H1 (cell line): Measurements from ENCODE around the gene CNKSR2. TPM values are rescaled to one million over a fixed set of nuclear protein-coding genes. Genes with fewer than 3 reads are reported as not detected.

ENCODE experiments used
- CTCF ChIA-PET: fragments of 300-600 bp; sonication (Branson Sonifier 250); formaldehyde crosslinking; loops from one replicate; lab custom pipeline; 2021; ENCODE audit not compliant: partially characterized antibody; lab: Charles Lee
- POLR2A ChIA-PET: fragments of 300-600 bp; sonication (Branson Sonifier 250); formaldehyde crosslinking; loops from one replicate; lab custom pipeline; 2021; ENCODE audit warnings: inconsistent platforms; ENCODE audit not compliant: partially characterized antibody; lab: Charles Lee
- DNase-seq, 2 experiments: peaks; one replicate each; pipeline versions ENCODE4 v3.0.0 to v3.0.0-alpha.2; 2010 to 2022; ENCODE audit warnings: low spot score in 2 of 2, low read depth in 1 of 2, mixed read lengths in 1 of 2
- FAIRE-seq: peaks from 2 replicates; lab custom pipeline; 2011; peaks lifted over from hg19 to GRCh38; lab: Jason Lieb, UNC
- H2AFZ ChIP-seq: 2 replicates; pipeline ENCODE4 v1.8.1; 2012; ENCODE audit warnings: low read length, inconsistent platforms
- H2AK5ac ChIP-seq: 2 replicates; pipeline ENCODE4 v1.6.1; 2013; ENCODE audit warnings: low read depth, low read length
- H2BK120ac ChIP-seq: replicated peaks from 2 replicates; pipeline ENCODE3; 2013; ENCODE audit warnings: low read depth, low read length, inconsistent platforms
- H2BK12ac ChIP-seq: 2 replicates; pipeline ENCODE4 v1.6.1; 2013; ENCODE audit warnings: low read depth, low read length
- H2BK15ac ChIP-seq: 2 replicates; pipeline ENCODE4 v1.6.1; 2013; ENCODE audit warnings: low read length
- H2BK20ac ChIP-seq: 2 replicates; pipeline ENCODE4 v1.6.1; 2013; ENCODE audit warnings: low read length
- H2BK5ac ChIP-seq: 2 replicates; pipeline ENCODE4 v1.6.1; 2013; ENCODE audit warnings: low read depth, low read length
- H3K14ac ChIP-seq: 2 replicates; pipeline ENCODE4 v1.6.1; 2013; ENCODE audit warnings: inconsistent platforms; ENCODE audit not compliant: insufficient read length
- H3K18ac ChIP-seq: 2 replicates; pipeline ENCODE4 v1.6.1; 2013; ENCODE audit warnings: low read length; ENCODE audit errors: extremely low read depth
- H3K23ac ChIP-seq: 2 replicates; pipeline ENCODE4 v1.6.1; 2013; ENCODE audit warnings: inconsistent platforms; ENCODE audit not compliant: insufficient read length
- H3K23me2 ChIP-seq: 2 replicates; pipeline ENCODE4 v1.6.1; 2013; ENCODE audit warnings: low read depth, low read length
- H3K27ac ChIP-seq: 2 replicates; pipeline ENCODE4 v1.6.1; 2011; ENCODE audit warnings: low read depth, low read length, inconsistent platforms
- H3K27me3 ChIP-seq, 4 experiments: replicated peaks in 1 of 4; 1 replicate in 1 of 4; 2 replicates in 3 of 4; pipeline versions ENCODE4 v1.6.1 to v1.8.1; 2011 to 2013; ENCODE audit warnings: low read length in 3 of 4, mild to moderate bottlenecking in 3 of 4, inconsistent platforms in 2 of 4, mixed read lengths in 2 of 4, moderate library complexity in 1 of 4; ENCODE audit not compliant: control insufficient read depth in 3 of 4, insufficient read depth in 3 of 4; ENCODE audit errors: extremely low read depth in 1 of 4
- H3K36me3 ChIP-seq, 4 experiments: 2 replicates each; pipeline versions ENCODE4 v1.6.1 to v1.8.1; 2011 to 2013; ENCODE audit warnings: mild to moderate bottlenecking in 4 of 4, low read length in 3 of 4, moderate library complexity in 2 of 4, control low read depth in 1 of 4, inconsistent platforms in 1 of 4; ENCODE audit not compliant: insufficient read depth in 4 of 4, control insufficient read depth in 2 of 4
- H3K4ac ChIP-seq: replicated peaks from 2 replicates; pipeline ENCODE3; 2013; ENCODE audit warnings: low read length, low read depth, mixed read lengths, inconsistent platforms; ENCODE audit not compliant: insufficient read length
- H3K4me1 ChIP-seq, 4 experiments: replicated peaks in 1 of 4; 1 replicate in 1 of 4; 2 replicates in 3 of 4; pipeline versions ENCODE4 v1.6.1 to v1.8.1; 2011 to 2013; ENCODE audit warnings: low read length in 3 of 4, inconsistent platforms in 2 of 4, mixed read lengths in 1 of 4; ENCODE audit not compliant: insufficient read depth in 4 of 4, control insufficient read depth in 3 of 4
- H3K4me2 ChIP-seq, 2 experiments: 2 replicates each; pipeline versions ENCODE4 v1.6.1 to v1.8.1; 2011 to 2013; ENCODE audit warnings: low read depth in 2 of 2, low read length in 2 of 2, control low read depth in 1 of 2, inconsistent platforms in 1 of 2, mild to moderate bottlenecking in 1 of 2; ENCODE audit not compliant: insufficient read depth in 1 of 2
- H3K4me3 ChIP-seq, 4 experiments: fragments of 200-600, 300-600 bp in 1 of 4; sonication (generic), shearing (Covaris generic), sonication (Bioruptor Twin) in 1 of 4; 2 replicates each; pipeline versions ENCODE4 v1.5.1 to v1.8.1; 2011 to 2016; ENCODE audit warnings: low read length in 4 of 4, low read depth in 3 of 4, control low read depth in 2 of 4, inconsistent platforms in 2 of 4, mild to moderate bottlenecking in 2 of 4, mixed read lengths in 1 of 4, moderate library complexity in 1 of 4; ENCODE audit not compliant: insufficient read depth in 2 of 4; ENCODE audit errors: extremely low read depth in 1 of 4
- H3K56ac ChIP-seq: replicated peaks from 2 replicates; pipeline ENCODE3; 2013; ENCODE audit warnings: low read depth, mild to moderate bottlenecking, mixed read lengths, low read length, inconsistent platforms; ENCODE audit not compliant: insufficient read length
- H3K79me1 ChIP-seq: 2 replicates; pipeline ENCODE4 v1.6.1; 2013; ENCODE audit warnings: low read depth, low read length, control low read depth
- H3K79me2 ChIP-seq, 2 experiments: 2 replicates each; pipeline versions ENCODE4 v1.6.1 to v1.8.1; 2012 to 2013; ENCODE audit warnings: low read length in 2 of 2, mild to moderate bottlenecking in 2 of 2, inconsistent platforms in 1 of 2; ENCODE audit not compliant: insufficient read depth in 2 of 2, control insufficient read depth in 1 of 2
- H3K9ac ChIP-seq, 4 experiments: replicated peaks in 1 of 4; 1 replicate in 1 of 4; 2 replicates in 3 of 4; pipeline versions ENCODE4 v1.6.1 to v1.8.1; 2011 to 2013; ENCODE audit warnings: low read depth in 3 of 4, low read length in 3 of 4, control low read depth in 2 of 4, mild to moderate bottlenecking in 2 of 4, moderate library complexity in 2 of 4, inconsistent platforms in 1 of 4; ENCODE audit errors: extremely low read depth in 1 of 4
- H3K9me3 ChIP-seq, 2 experiments: 2 replicates each; pipeline versions ENCODE4 v1.6.1 to v1.8.1; 2012 to 2013; ENCODE audit warnings: mild to moderate bottlenecking in 2 of 2, moderate library complexity in 2 of 2, control low read depth in 1 of 2, inconsistent platforms in 1 of 2, low read depth in 1 of 2, low read length in 1 of 2, mixed read lengths in 1 of 2; ENCODE audit not compliant: insufficient read depth in 2 of 2
- H4K20me1 ChIP-seq, 2 experiments: replicated peaks in 1 of 2; 2 replicates each; pipeline versions ENCODE3 to v1.8.1; 2011 to 2013; ENCODE audit warnings: inconsistent platforms in 2 of 2, low read length in 2 of 2, mild to moderate bottlenecking in 1 of 2; ENCODE audit not compliant: insufficient read depth in 2 of 2, control insufficient read depth in 1 of 2
- H4K5ac ChIP-seq: 2 replicates; pipeline ENCODE4 v1.6.1; 2013; ENCODE audit warnings: low read length, low read depth, mixed read lengths, inconsistent platforms; ENCODE audit not compliant: insufficient read length
- H4K8ac ChIP-seq: 2 replicates; pipeline ENCODE4 v1.8.0; 2013; ENCODE audit warnings: mild to moderate bottlenecking, moderate library complexity, low read length, inconsistent platforms; ENCODE audit not compliant: insufficient read depth; ENCODE audit errors: extremely low read depth
- H4K91ac ChIP-seq: replicated peaks from 2 replicates; pipeline ENCODE3; 2013; ENCODE audit warnings: low read length, mixed read lengths, inconsistent platforms; ENCODE audit not compliant: insufficient read length
- CEBPB ChIP-seq: IDR thresholded peaks from 2 replicates; pipeline ENCODE4 v1.6.1; 2012; ENCODE audit warnings: low read depth, low read length
- CHD2 ChIP-seq: IDR thresholded peaks from 2 replicates; pipeline ENCODE4 v1.6.1; 2012; ENCODE audit warnings: low read length, improper control_type of control experiment
- EGR1 ChIP-seq: IDR thresholded peaks from 2 replicates; pipeline ENCODE4 v1.6.1; 2011; ENCODE audit warnings: low read depth, low read length, borderline replicate concordance
- JUND ChIP-seq: IDR thresholded peaks from 2 replicates; pipeline ENCODE4 v1.6.1; 2011; ENCODE audit warnings: mild to moderate bottlenecking, improper control_type of control experiment, low read length
- RBBP5 ChIP-seq: IDR thresholded peaks from 2 replicates; pipeline ENCODE4 v1.7.1; 2012; ENCODE audit warnings: low read depth, mild to moderate bottlenecking, inconsistent platforms, low read length, moderate library complexity, borderline replicate concordance
- USF2 ChIP-seq: IDR thresholded peaks from 2 replicates; pipeline ENCODE4 v1.6.1; 2011; ENCODE audit warnings: low read length, improper control_type of control experiment
- WGBS, 2 experiments: shearing (Covaris generic) in 1 of 2; methylation state at CpG; one replicate each; pipeline versions ENCODE4 v1.1.6 to v1.1.7; 2013 to 2015; ENCODE audit warnings: low lambda C conversion rate in 2 of 2, mixed read lengths in 2 of 2, inconsistent platforms in 1 of 2, low coverage in 1 of 2, missing lambda C conversion rate in 1 of 2; ENCODE audit not compliant: insufficient replicate concordance in 2 of 2, insufficient coverage in 1 of 2, insufficient read length in 1 of 2; ENCODE audit errors: extremely low coverage in 1 of 2, missing lambda C conversion rate in 1 of 2; 5-methylcytosine and 5-hydroxymethylcytosine counted together
- polyA plus RNA-seq, 7 experiments: library from polyadenylated mRNA; depleted of rRNA in 3 of 7; stranded (reverse) in 5 of 7; unstranded in 2 of 7; fragments of >200 nt in 5 of 7; fragments of 200-250 nt in 2 of 7; gene quantifications; 1 replicate in 5 of 7; 2 replicates in 1 of 7; 4 replicates in 1 of 7; pipeline versions ENCODE4 v1.2.1 to v1.2.3, GENCODE V29; 2011 to 2013; ENCODE audit warnings: missing spikeins in 2 of 7, mixed read lengths in 2 of 7
- total RNA-seq: library from RNA; stranded (reverse); fragmentation: NEBNext Ultra II Directional; extraction: Animal tissue kit (Norgen Biotek cat#: 25700); gene quantifications from 2 replicates; pipeline ENCODE4 v1.2.1, GENCODE V29; 2021

CNKSR2 gene
- total and polyA plus RNA-seq, 2 of the 8 experiments (the other 6 are each of a cell fraction or from before 2014, with no cell fraction given) = 5.5 to 16.3 TPM

DNA sequence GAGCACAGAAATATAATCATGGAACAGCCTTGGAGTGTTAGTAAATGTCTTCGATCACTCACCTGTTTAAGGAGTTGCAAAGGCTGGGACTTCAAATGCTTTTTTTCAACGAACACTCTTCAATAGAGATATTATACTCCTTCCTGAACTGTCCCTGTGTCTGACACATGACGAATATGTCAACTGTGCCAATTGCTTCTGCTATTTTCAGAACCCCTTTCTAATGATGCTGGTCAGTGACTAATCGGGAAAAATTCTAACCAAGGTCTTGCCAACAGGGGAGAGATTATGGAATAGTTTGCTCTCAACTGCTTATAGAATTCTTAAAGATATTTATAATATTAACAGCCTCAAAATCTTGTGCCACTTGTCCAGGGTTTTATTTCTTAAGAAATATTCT is 292.5 kb downstream of the CNKSR2 start:
- Histone ChIP-seq H3K9ac (no peak overlapping the region), H3K79me2 (no peaks in the 10 kb centered on the region), H2BK120ac (no peak overlapping the region), H3K79me1 (no peaks in the 10 kb centered on the region), H3K4ac (no peak overlapping the region), H2BK15ac (no peak overlapping the region), H3K18ac (no peak overlapping the region), H3K4me3 (no peak overlapping the region), H3K14ac (no peak overlapping the region), H3K4me1 (no peaks in the 10 kb centered on the region), H3K23me2 (no peaks in the 10 kb centered on the region), H3K27me3 (no peaks in the 10 kb centered on the region), H4K20me1 (no peaks in the 10 kb centered on the region), H3K56ac (no peak overlapping the region), H3K23ac (no peak overlapping the region), H4K5ac (no peak overlapping the region), H2BK20ac (no peak overlapping the region), H2AFZ (no peak overlapping the region), H3K4me2 (no peak overlapping the region), H4K91ac (no peak overlapping the region), H3K27ac (no peak overlapping the region)
- ChIA-PET CTCF (no interaction called here), POLR2A (no interaction called here)
- FAIRE-seq = no peak
- no peak for DNase-seq
- 90% methylated on average over 3 of the region's 4 CpGs; no CpG with 5 or more reads in 1 of the 2 experiments for WGBS, 2 experiments
- TF ChIP-seq JUND (no peak), EGR1 (no peak), CEBPB (no peak), CHD2 (no peak), RBBP5 (no peak), USF2 (no peak)
- TF ChIP-seq, all 59 proteins: peak for 0
- Histone ChIP-seq H3K9me3 (no peaks in the 10 kb centered on the region), H3K36me3 (no peaks in the 10 kb centered on the region), H2BK12ac (no peak overlapping the region), H2AK5ac (no peak overlapping the region), H2BK5ac (no peak overlapping the region), H4K8ac (no peak overlapping the region)
